Memory B cell (primary cell): ENCODE results near the gene ARFGEF2.
"Not testable (repeated sequence)": the region's sequence is repeated elsewhere in the genome, so short reads cannot be mapped to it uniquely, and the experiment has no call there.

Source experiments
- ATAC-seq: fragments of 150-1000 bp; cut with Tn5 transposase; 2 replicates; pipeline ENCODE4 v1.10.0; 2021; ENCODE audit warnings: low read depth, mild to moderate bottlenecking, moderate library complexity
- DNase-seq, 2 donors: peaks; one replicate each; pipeline ENCODE4 v3.0.0; 2022; ENCODE audit warnings: low spot score in 2 of 2
- H3K27ac Mint-ChIP-seq: one replicate; pipeline ENCODE4 v1.8.0; 2022; ENCODE audit warnings: mild to moderate bottlenecking, moderate library complexity, mixed read lengths
- H3K27me3 Mint-ChIP-seq: one replicate; pipeline ENCODE4 v1.8.0; 2022; ENCODE audit warnings: mixed read lengths
- H3K36me3 Mint-ChIP-seq: one replicate; pipeline ENCODE4 v1.8.0; 2022; ENCODE audit warnings: mild to moderate bottlenecking, mixed read lengths
- H3K4me1 Mint-ChIP-seq: one replicate; pipeline ENCODE4 v1.8.0; 2022; ENCODE audit warnings: mixed read lengths
- H3K4me3 Mint-ChIP-seq: one replicate; pipeline ENCODE4 v1.8.0; 2022; ENCODE audit warnings: mild to moderate bottlenecking, moderate library complexity, mixed read lengths
- H3K9me3 Mint-ChIP-seq: one replicate; pipeline ENCODE4 v1.8.0; 2022; ENCODE audit warnings: mixed read lengths

Gene ARFGEF2

GRCh38 chr20:48962421-48962820, 40.9 kb downstream of the ARFGEF2 start:
- no peaks in the 10 kb centered on the region for H3K27me3 Mint-ChIP-seq
- peaks cover 26% of the 10 kb centered on the region for H3K36me3 Mint-ChIP-seq
- ATAC-seq (no peak), DNase-seq (no peak)
- no peak overlapping the region for H3K27ac Mint-ChIP-seq
- peaks cover 2% of the 10 kb centered on the region for H3K4me1 Mint-ChIP-seq
- no peaks in the 10 kb centered on the region for H3K9me3 Mint-ChIP-seq
- H3K4me3 Mint-ChIP-seq = no peak overlapping the region

GRCh38 chr20:48962976-48963771, 41.7 kb downstream of the ARFGEF2 start:
- no peaks in the 10 kb centered on the region for H3K27me3 Mint-ChIP-seq
- ATAC-seq = no peak
- H3K27ac Mint-ChIP-seq = no peak overlapping the region
- peaks cover 24% of the 10 kb centered on the region for H3K36me3 Mint-ChIP-seq
- H3K4me1 Mint-ChIP-seq = peaks cover 2% of the 10 kb centered on the region
- no peak overlapping the region for H3K4me3 Mint-ChIP-seq
- no peak for DNase-seq
- H3K9me3 Mint-ChIP-seq = no peaks in the 10 kb centered on the region

- no peak for DNase-seq
- Mint-ChIP-seq H3K36me3 (peaks cover 25% of the 10 kb centered on the region), H3K4me1 (peaks cover 2% of the 10 kb centered on the region)
These were observed 43.8 kb downstream of the ARFGEF2 start for GRCh38 chr20:48965189-48965910.

GRCh38 chr20:48970681-48971365, 49.3 kb downstream of the ARFGEF2 start:
- Mint-ChIP-seq H3K4me3 (no peak overlapping the region), H3K27ac (no peak overlapping the region), H3K4me1 (no peaks in the 10 kb centered on the region), H3K9me3 (no peaks in the 10 kb centered on the region), H3K27me3 (no peaks in the 10 kb centered on the region), H3K36me3 (peaks cover 32% of the 10 kb centered on the region)
- ATAC-seq = no peak
- no peak for DNase-seq

More at GRCh38 chr20:48965189-48965910, 43.8 kb downstream of the ARFGEF2 start:
- Mint-ChIP-seq H3K4me3 (no peak overlapping the region), H3K27ac (no peak overlapping the region), H3K9me3 (no peaks in the 10 kb centered on the region), H3K27me3 (no peaks in the 10 kb centered on the region)
- no peak for ATAC-seq

- Mint-ChIP-seq H3K27me3 (no peaks in the 10 kb centered on the region), H3K27ac (no peak overlapping the region), H3K36me3 (peaks cover 35% of the 10 kb centered on the region), H3K4me3 (no peak overlapping the region), H3K9me3 (no peaks in the 10 kb centered on the region), H3K4me1 (no peaks in the 10 kb centered on the region)
- DNase-seq = no peak
- ATAC-seq = no peak
These were observed 50.4 kb downstream of the ARFGEF2 start for GRCh38 chr20:48971956-48972355.

GRCh38 chr20:48972816-48973215, 51.3 kb downstream of the ARFGEF2 start:
- no peak overlapping the region for H3K27ac Mint-ChIP-seq
- DNase-seq = no peak
- H3K27me3 Mint-ChIP-seq = no peaks in the 10 kb centered on the region
- no peaks in the 10 kb centered on the region for H3K9me3 Mint-ChIP-seq
- peaks cover 38% of the 10 kb centered on the region for H3K36me3 Mint-ChIP-seq
- H3K4me1 Mint-ChIP-seq = no peaks in the 10 kb centered on the region
- no peak overlapping the region for H3K4me3 Mint-ChIP-seq
- no peak for ATAC-seq

GRCh38 chr20:48975955-48976354, 54.4 kb downstream of the ARFGEF2 start:
- Mint-ChIP-seq H3K4me1 (peaks cover 5% of the 10 kb centered on the region), H3K9me3 (no peaks in the 10 kb centered on the region), H3K36me3 (peaks cover 45% of the 10 kb centered on the region), H3K27me3 (no peaks in the 10 kb centered on the region), H3K27ac (no peak overlapping the region), H3K4me3 (no peak overlapping the region)
- ATAC-seq (no peak), DNase-seq (no peak)

- DNase-seq, H3K4me1 Mint-ChIP-seq, ATAC-seq, H3K4me3 Mint-ChIP-seq, H3K27ac Mint-ChIP-seq, H3K9me3 Mint-ChIP-seq, H3K27me3 Mint-ChIP-seq: not testable (repeated sequence)
- peaks cover 59% of the 10 kb centered on the region for H3K36me3 Mint-ChIP-seq
These were observed 58.5 kb downstream of the ARFGEF2 start for GRCh38 chr20:48979980-48980379.

- ATAC-seq (no peak), DNase-seq (no peak)
- no peak overlapping the region for H3K4me3 Mint-ChIP-seq
- no peak overlapping the region for H3K27ac Mint-ChIP-seq
- H3K27me3 Mint-ChIP-seq = no peaks in the 10 kb centered on the region
- H3K4me1 Mint-ChIP-seq = peaks cover 2% of the 10 kb centered on the region
- peaks cover 54% of the 10 kb centered on the region for H3K36me3 Mint-ChIP-seq
- no peaks in the 10 kb centered on the region for H3K9me3 Mint-ChIP-seq
These were observed 62.2 kb downstream of the ARFGEF2 start for GRCh38 chr20:48983423-48984400.

- Mint-ChIP-seq H3K4me1 (peaks cover 2% of the 10 kb centered on the region), H3K4me3 (no peak overlapping the region), H3K27me3 (no peaks in the 10 kb centered on the region), H3K9me3 (no peaks in the 10 kb centered on the region), H3K36me3 (peaks cover 50% of the 10 kb centered on the region), H3K27ac (no peak overlapping the region)
- DNase-seq (no peak), ATAC-seq (no peak)
These were observed 63.2 kb downstream of the ARFGEF2 start for GRCh38 chr20:48984575-48985219.

GRCh38 chr20:48986899-48987298, 65.4 kb downstream of the ARFGEF2 start:
- H3K4me1 Mint-ChIP-seq = no peaks in the 10 kb centered on the region
- peaks cover 47% of the 10 kb centered on the region for H3K36me3 Mint-ChIP-seq
- no peak overlapping the region for H3K27ac Mint-ChIP-seq
- no peaks in the 10 kb centered on the region for H3K27me3 Mint-ChIP-seq
- DNase-seq (no peak), ATAC-seq (no peak)
- no peaks in the 10 kb centered on the region for H3K9me3 Mint-ChIP-seq
- no peak overlapping the region for H3K4me3 Mint-ChIP-seq

GRCh38 chr20:48990467-48990866, 69.0 kb downstream of the ARFGEF2 start:
- Mint-ChIP-seq H3K36me3 (peaks cover 45% of the 10 kb centered on the region), H3K27ac (no peak overlapping the region), H3K4me3 (no peak overlapping the region), H3K4me1 (no peaks in the 10 kb centered on the region), H3K9me3 (no peaks in the 10 kb centered on the region), H3K27me3 (no peaks in the 10 kb centered on the region)
- DNase-seq = no peak
- ATAC-seq = no peak

- Mint-ChIP-seq H3K4me1 (no peaks in the 10 kb centered on the region), H3K27me3 (no peaks in the 10 kb centered on the region), H3K27ac (no peak overlapping the region), H3K36me3 (peaks cover 44% of the 10 kb centered on the region), H3K9me3 (no peaks in the 10 kb centered on the region), H3K4me3 (no peak overlapping the region)
- DNase-seq (no peak), ATAC-seq (no peak)
These were observed 74.1 kb downstream of the ARFGEF2 start for GRCh38 chr20:48995589-48995988.
